ENCODE measurements around the gene PTPRN2. TPM values are rescaled to one million over a fixed set of nuclear protein-coding genes. Genes with fewer than 3 reads are reported as not detected.

PTPRN2 gene
- total RNA-seq, 1 donor from 2014 or later, result 1.8 TPM

DNA sequence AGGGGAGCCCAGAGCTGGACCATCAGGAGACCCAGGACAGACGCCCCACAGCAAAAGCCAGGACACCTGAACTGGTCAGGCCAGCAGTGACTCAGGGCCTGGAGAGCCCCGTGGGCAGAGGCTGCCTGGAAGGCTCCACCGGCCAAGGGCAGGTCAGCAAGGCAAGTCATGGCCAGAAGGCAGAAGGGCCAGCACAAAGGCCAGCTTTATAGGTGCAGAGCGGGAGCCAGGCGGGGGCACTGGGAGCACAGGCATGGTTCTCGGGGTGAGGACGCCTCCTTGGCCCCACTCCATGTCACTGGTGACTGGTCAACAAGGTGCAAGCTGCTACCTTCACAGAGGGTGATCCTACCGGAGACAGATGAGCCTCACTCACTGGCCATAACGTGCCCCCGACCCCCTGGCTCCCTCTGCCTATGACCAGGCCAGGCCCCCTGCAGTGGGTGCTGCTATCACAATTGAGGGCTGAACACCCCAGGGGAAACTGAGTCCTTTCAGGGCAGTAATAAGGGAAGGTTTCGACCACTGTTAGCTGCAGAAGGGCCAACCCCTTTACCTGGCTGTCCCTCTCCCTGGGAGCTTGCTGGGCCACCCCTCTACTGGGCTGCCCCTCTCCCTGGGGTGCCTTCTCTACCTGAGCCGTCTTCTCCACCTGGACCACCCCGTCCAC, 317.4 kb downstream of the PTPRN2 start:
- Mint-ChIP-seq H3K36me3 (ENCODE audit: low read depth) (no peaks in the 10 kb centered on the region), H3K4me1 (no peaks in the 10 kb centered on the region), H3K27ac (no peak overlapping the region), H3K9me3 (peaks cover 3% of the 10 kb centered on the region), H3K4me3 (no peak overlapping the region), H3K27me3 (no peaks in the 10 kb centered on the region)
- DNase-seq (no peak), ATAC-seq (ENCODE audit: low read depth) (no peak)
- CTCF ChIA-PET, result no interaction called here
- no peak for TF ChIP-seq CTCF (IDR thresholded peaks at IDR 0.05)
- POLR2A ChIA-PET, result no interaction called here
- intact Hi-C loops (cut with micrococcal nuclease), result no loop called here

DNA sequence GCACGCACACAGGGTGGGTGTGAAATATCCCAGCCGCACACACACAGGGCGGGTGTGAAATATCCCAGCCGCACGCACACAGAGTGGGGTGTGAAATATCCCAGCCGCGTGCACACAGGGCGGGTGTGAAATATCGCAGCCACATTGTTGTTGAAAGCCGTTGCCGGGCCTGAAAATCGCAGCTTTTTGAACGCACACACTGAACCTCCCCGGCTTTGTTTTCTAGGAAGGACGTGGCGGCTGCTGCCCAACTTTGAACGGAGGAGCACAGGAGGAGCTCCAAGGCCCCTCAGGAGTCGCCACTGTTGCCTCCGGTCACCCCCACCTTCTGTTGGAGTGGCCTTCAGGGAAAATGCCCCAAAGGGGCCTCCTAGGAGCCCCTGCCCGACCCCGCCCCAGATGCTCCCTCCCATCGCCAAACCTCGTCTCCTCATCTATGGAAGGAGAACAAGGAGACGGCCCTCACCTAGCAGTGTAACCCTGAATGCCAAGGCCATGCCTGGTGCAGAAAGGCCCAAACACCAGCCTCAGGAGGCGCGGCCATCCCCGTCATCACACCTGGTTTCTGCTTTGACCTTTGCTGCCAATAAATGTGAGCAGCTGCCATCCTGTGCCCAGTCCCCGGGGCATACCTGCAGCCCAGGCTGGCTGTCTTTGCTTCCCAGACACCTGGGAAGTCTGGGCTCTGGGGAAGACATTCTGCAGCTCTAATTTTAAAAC, 318.6 kb downstream of the PTPRN2 start:
- Mint-ChIP-seq H3K27ac (no peak overlapping the region), H3K27me3 (no peaks in the 10 kb centered on the region), H3K4me3 (no peak overlapping the region), H3K4me1 (no peaks in the 10 kb centered on the region), H3K9me3 (peaks cover 3% of the 10 kb centered on the region), H3K36me3 (ENCODE audit: low read depth) (no peaks in the 10 kb centered on the region)
- no peak for TF ChIP-seq CTCF (IDR thresholded peaks at IDR 0.05)
- no peak for ATAC-seq (ENCODE audit: low read depth)
- intact Hi-C loops (cut with micrococcal nuclease), result no loop called here
- POLR2A ChIA-PET, result no interaction called here
- CTCF ChIA-PET, result no interaction called here
- no peak for DNase-seq

DNA sequence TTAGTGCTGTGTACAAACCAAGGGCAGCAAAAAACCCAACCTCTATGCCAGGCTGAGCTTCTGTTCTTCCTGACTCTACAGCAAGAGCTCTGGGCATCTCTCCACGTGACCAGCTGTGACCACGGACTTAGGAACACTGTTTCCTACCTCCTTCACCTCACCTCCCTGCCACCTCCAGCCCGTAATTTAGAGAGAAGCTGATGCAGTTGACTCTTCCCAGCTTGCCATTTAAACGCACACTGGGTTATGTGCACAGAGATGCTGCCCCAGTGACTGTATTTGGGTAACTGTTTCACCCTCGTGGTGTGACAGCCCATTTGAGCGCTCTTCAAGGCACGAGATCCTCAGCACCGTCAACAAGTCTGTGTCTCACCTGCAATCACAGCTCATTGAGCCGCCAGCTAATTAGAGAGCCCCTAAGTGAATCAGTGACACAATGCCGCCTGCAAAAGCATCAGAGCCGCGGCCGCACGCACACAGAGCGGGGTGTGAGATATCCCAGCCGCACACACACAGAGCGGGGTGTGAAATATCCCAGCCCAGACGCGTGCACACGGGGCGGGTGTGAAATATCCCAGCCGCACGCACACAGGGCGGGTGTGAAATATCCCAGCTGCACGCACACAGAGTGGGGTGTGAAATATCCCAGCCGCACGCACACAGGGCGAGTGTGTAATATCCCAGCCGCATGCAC, 319.7 kb downstream of the PTPRN2 start:
- Mint-ChIP-seq H3K36me3 (ENCODE audit: low read depth) (no peaks in the 10 kb centered on the region), H3K27ac (no peak overlapping the region), H3K4me3 (no peak overlapping the region), H3K27me3 (no peaks in the 10 kb centered on the region), H3K9me3 (peaks cover 3% of the 10 kb centered on the region), H3K4me1 (no peaks in the 10 kb centered on the region)
- intact Hi-C loops (cut with micrococcal nuclease), result no loop called here
- no peak for TF ChIP-seq CTCF (IDR thresholded peaks at IDR 0.05)
- DNase-seq, result no peak
- no peak for ATAC-seq (ENCODE audit: low read depth)
- CTCF ChIA-PET, result no interaction called here
- POLR2A ChIA-PET, result no interaction called here

GRCh38 chr7:158266817-158267741, 320.5 kb downstream of the PTPRN2 start:
- TF ChIP-seq CTCF (IDR thresholded peaks at IDR 0.05), result no peak
- Mint-ChIP-seq H3K27ac (no peak overlapping the region), H3K27me3 (no peaks in the 10 kb centered on the region), H3K9me3 (no peaks in the 10 kb centered on the region), H3K4me1 (no peaks in the 10 kb centered on the region), H3K36me3 (ENCODE audit: low read depth) (no peaks in the 10 kb centered on the region), H3K4me3 (no peak overlapping the region)
- no peak for DNase-seq
- no peak for ATAC-seq (ENCODE audit: low read depth)
- intact Hi-C loops (cut with micrococcal nuclease), result no loop called here
- CTCF ChIA-PET, result no interaction called here
- POLR2A ChIA-PET, result no interaction called here
